Stomach (tissue), 4 donors: ENCODE measurements around the gene DNAI4.

ENCODE experiments used
- CTCF ChIP-seq, 7 experiments: fragments of 450-650 bp in 4 of 7; fragments of 200-600 bp in 3 of 7; sonication (generic) in 3 of 7; IDR thresholded peaks; one replicate each; pipeline ENCODE4 v1.5.1; 2016 to 2019; ENCODE audit warnings: antibody characterized with exemption in 7 of 7, control low read depth in 2 of 7, mild to moderate bottlenecking in 1 of 7
- POLR2A ChIP-seq, 4 donors: fragments of 450-650 bp; IDR thresholded peaks; one replicate each; pipeline ENCODE4 v1.6.1; 2016; ENCODE audit warnings: antibody characterized with exemption in 4 of 4, control low read depth in 2 of 4, mild to moderate bottlenecking in 1 of 4, moderate library complexity in 1 of 4

- no peak for TF ChIP-seq POLR2A (IDR thresholded peaks at IDR 0.05)
- no peak for TF ChIP-seq CTCF (IDR thresholded peaks at IDR 0.05)
Measured at GRCh38 chr1:66779475-66780078, 145.1 kb downstream of the DNAI4 start.
